ENCODE measurements around the gene C2orf74. TPM values are rescaled to one million over a fixed set of nuclear protein-coding genes. Genes with fewer than 3 reads are reported as not detected.

The C2orf74 gene
- total and polyA plus RNA-seq, 2 experiments from 2014 or later, result 5.7 to 21.5 TPM

DNA sequence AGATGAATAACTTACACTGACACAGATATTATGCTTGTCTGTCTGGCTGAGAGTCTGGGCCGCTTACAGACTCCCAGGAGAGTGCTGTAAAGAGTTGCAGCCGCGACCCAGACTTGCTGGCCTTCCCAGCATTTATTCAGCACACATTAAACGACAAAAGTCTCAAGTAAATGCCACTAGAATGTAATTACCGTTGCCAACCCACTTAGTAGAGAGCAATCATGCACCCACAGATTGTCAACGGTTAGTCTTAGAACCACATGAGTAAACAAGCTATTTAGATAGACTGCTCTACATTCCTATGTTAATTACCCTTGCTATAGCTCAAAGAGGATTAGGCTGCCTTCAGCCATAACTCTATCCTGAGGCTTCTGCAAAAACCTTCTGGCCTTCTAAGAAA is 47.8 kb upstream of the C2orf74 start:
- no peak for ATAC-seq
- H3K27ac ChIP-seq (ENCODE audit: low read depth), result no peak overlapping the region
- peak; percentile 28 for DNase-seq (ENCODE audit: low spot score)
- 0 out of 2 replicates have a peak, but pooled peaks cover 4% of the 10 kb centered on the region for H3K36me3 ChIP-seq (ENCODE audit: insufficient read depth)
- Mint-ChIP-seq H3K27ac (no peak overlapping the region), H3K4me3 (no peak overlapping the region), H3K9me3 (peaks cover 22% of the 10 kb centered on the region), H3K4me1 (no peaks in the 10 kb centered on the region), H3K27me3 (ENCODE audit: insufficient read depth, low read depth, poor library complexity) (peaks cover 1% of the 10 kb centered on the region), H3K36me3 (ENCODE audit: low read depth) (peaks cover 44% of the 10 kb centered on the region)
- H3K9me2 ChIP-seq (ENCODE audit: insufficient read depth), result 0 out of 2 replicates have a peak, but pooled peaks cover 5% of the 10 kb centered on the region
- H3K27me3 ChIP-seq (ENCODE audit: insufficient read depth), result no peaks in the 10 kb centered on the region
- H4K20me1 ChIP-seq (replicated peaks; ENCODE audit: insufficient read depth), result no peaks in the 10 kb centered on the region
- no peak for TF ChIP-seq EZH2phosphoT487 (IDR thresholded peaks at IDR 0.05; ENCODE audit: unreplicated experiment)
- TF ChIP-seq EZH2 (IDR thresholded peaks at IDR 0.05; ENCODE audit: low read depth, unreplicated experiment), result no peak
- no peak for TF ChIP-seq CREB1 (CRISPR knock-in tag; IDR thresholded peaks at IDR 0.05; ENCODE audit: low read depth)
- TF ChIP-seq, protein P1, sequence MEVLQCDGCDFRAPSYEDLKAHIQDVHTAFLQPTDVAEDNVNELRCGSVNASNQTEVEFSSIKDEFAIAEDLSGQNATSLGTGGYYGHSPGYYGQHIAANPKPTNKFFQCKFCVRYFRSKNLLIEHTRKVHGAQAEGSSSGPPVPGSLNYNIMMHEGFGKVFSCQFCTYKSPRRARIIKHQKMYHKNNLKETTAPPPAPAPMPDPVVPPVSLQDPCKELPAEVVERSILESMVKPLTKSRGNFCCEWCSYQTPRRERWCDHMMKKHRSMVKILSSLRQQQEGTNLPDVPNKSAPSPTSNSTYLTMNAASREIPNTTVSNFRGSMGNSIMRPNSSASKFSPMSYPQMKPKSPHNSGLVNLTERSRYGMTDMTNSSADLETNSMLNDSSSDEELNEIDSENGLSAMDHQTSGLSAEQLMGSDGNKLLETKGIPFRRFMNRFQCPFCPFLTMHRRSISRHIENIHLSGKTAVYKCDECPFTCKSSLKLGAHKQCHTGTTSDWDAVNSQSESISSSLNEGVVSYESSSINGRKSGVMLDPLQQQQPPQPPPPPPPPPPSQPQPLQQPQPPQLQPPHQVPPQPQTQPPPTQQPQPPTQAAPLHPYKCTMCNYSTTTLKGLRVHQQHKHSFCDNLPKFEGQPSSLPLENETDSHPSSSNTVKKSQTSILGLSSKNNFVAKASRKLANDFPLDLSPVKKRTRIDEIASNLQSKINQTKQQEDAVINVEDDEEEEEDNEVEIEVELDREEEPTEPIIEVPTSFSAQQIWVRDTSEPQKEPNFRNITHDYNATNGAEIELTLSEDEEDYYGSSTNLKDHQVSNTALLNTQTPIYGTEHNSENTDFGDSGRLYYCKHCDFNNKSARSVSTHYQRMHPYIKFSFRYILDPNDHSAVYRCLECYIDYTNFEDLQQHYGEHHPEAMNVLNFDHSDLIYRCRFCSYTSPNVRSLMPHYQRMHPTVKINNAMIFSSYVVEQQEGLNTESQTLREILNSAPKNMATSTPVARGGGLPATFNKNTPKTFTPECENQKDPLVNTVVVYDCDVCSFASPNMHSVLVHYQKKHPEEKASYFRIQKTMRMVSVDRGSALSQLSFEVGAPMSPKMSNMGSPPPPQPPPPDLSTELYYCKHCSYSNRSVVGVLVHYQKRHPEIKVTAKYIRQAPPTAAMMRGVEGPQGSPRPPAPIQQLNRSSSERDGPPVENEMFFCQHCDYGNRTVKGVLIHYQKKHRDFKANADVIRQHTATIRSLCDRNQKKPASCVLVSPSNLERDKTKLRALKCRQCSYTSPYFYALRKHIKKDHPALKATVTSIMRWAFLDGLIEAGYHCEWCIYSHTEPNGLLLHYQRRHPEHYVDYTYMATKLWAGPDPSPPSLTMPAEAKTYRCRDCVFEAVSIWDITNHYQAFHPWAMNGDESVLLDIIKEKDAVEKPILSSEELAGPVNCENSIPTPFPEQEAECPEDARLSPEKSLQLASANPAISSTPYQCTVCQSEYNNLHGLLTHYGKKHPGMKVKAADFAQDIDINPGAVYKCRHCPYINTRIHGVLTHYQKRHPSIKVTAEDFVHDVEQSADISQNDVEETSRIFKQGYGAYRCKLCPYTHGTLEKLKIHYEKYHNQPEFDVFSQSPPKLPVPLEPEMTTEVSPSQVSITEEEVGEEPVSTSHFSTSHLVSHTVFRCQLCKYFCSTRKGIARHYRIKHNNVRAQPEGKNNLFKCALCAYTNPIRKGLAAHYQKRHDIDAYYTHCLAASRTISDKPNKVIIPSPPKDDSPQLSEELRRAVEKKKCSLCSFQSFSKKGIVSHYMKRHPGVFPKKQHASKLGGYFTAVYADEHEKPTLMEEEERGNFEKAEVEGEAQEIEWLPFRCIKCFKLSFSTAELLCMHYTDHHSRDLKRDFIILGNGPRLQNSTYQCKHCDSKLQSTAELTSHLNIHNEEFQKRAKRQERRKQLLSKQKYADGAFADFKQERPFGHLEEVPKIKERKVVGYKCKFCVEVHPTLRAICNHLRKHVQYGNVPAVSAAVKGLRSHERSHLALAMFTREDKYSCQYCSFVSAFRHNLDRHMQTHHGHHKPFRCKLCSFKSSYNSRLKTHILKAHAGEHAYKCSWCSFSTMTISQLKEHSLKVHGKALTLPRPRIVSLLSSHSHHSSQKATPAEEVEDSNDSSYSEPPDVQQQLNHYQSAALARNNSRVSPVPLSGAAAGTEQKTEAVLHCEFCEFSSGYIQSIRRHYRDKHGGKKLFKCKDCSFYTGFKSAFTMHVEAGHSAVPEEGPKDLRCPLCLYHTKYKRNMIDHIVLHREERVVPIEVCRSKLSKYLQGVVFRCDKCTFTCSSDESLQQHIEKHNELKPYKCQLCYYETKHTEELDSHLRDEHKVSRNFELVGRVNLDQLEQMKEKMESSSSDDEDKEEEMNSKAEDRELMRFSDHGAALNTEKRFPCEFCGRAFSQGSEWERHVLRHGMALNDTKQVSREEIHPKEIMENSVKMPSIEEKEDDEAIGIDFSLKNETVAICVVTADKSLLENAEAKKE (CRISPR knock-in tag; IDR thresholded peaks at IDR 0.05), result no peak
- TF ChIP-seq, protein P2, sequence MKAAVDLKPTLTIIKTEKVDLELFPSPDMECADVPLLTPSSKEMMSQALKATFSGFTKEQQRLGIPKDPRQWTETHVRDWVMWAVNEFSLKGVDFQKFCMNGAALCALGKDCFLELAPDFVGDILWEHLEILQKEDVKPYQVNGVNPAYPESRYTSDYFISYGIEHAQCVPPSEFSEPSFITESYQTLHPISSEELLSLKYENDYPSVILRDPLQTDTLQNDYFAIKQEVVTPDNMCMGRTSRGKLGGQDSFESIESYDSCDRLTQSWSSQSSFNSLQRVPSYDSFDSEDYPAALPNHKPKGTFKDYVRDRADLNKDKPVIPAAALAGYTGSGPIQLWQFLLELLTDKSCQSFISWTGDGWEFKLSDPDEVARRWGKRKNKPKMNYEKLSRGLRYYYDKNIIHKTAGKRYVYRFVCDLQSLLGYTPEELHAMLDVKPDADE (IDR thresholded peaks at IDR 0.05), result no peak
- no peak for TF ChIP-seq ZNF331 (CRISPR knock-in tag; IDR thresholded peaks at IDR 0.05; ENCODE audit: low read depth)
- TF ChIP-seq STAT1 (IDR thresholded peaks at IDR 0.05; ENCODE audit: unreplicated experiment), result no peak
- TF ChIP-seq NANOG (IDR thresholded peaks at IDR 0.05; ENCODE audit: borderline replicate concordance), result no peak
- TF ChIP-seq ZNF114 (CRISPR knock-in tag; IDR thresholded peaks at IDR 0.05), result no peak
- TF ChIP-seq POLR2AphosphoS5 (IDR thresholded peaks at IDR 0.05; ENCODE audit: low read depth), result no peak
- TF ChIP-seq, protein P3, sequence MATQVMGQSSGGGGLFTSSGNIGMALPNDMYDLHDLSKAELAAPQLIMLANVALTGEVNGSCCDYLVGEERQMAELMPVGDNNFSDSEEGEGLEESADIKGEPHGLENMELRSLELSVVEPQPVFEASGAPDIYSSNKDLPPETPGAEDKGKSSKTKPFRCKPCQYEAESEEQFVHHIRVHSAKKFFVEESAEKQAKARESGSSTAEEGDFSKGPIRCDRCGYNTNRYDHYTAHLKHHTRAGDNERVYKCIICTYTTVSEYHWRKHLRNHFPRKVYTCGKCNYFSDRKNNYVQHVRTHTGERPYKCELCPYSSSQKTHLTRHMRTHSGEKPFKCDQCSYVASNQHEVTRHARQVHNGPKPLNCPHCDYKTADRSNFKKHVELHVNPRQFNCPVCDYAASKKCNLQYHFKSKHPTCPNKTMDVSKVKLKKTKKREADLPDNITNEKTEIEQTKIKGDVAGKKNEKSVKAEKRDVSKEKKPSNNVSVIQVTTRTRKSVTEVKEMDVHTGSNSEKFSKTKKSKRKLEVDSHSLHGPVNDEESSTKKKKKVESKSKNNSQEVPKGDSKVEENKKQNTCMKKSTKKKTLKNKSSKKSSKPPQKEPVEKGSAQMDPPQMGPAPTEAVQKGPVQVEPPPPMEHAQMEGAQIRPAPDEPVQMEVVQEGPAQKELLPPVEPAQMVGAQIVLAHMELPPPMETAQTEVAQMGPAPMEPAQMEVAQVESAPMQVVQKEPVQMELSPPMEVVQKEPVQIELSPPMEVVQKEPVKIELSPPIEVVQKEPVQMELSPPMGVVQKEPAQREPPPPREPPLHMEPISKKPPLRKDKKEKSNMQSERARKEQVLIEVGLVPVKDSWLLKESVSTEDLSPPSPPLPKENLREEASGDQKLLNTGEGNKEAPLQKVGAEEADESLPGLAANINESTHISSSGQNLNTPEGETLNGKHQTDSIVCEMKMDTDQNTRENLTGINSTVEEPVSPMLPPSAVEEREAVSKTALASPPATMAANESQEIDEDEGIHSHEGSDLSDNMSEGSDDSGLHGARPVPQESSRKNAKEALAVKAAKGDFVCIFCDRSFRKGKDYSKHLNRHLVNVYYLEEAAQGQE (IDR thresholded peaks at IDR 0.05; ENCODE audit: unreplicated experiment), result no peak
- TF ChIP-seq JUNB (IDR thresholded peaks at IDR 0.05; ENCODE audit: unreplicated experiment), result no peak
- TF ChIP-seq, protein P4, sequence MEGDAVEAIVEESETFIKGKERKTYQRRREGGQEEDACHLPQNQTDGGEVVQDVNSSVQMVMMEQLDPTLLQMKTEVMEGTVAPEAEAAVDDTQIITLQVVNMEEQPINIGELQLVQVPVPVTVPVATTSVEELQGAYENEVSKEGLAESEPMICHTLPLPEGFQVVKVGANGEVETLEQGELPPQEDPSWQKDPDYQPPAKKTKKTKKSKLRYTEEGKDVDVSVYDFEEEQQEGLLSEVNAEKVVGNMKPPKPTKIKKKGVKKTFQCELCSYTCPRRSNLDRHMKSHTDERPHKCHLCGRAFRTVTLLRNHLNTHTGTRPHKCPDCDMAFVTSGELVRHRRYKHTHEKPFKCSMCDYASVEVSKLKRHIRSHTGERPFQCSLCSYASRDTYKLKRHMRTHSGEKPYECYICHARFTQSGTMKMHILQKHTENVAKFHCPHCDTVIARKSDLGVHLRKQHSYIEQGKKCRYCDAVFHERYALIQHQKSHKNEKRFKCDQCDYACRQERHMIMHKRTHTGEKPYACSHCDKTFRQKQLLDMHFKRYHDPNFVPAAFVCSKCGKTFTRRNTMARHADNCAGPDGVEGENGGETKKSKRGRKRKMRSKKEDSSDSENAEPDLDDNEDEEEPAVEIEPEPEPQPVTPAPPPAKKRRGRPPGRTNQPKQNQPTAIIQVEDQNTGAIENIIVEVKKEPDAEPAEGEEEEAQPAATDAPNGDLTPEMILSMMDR (conservative IDR thresholded peaks at IDR 0.05; ENCODE audit: low read depth in 2 of 2), result no peak
- no peak overlapping the region for H3K4me3 ChIP-seq
- H2AFZ ChIP-seq, result no peak overlapping the region
- no peaks in the 10 kb centered on the region for H3K4me1 ChIP-seq (ENCODE audit: insufficient read depth)
- H3K4me2 ChIP-seq, result no peak overlapping the region
- H3K79me2 ChIP-seq (replicated peaks; ENCODE audit: insufficient read depth), result no peaks in the 10 kb centered on the region
- H3F3A ChIP-seq (replicated peaks; ENCODE audit: low read depth), result no peaks in the 10 kb centered on the region

Measured in GM23338 (cell line).